OCI-LY3 (cell line): Measurements from ENCODE around the gene MINK1.

Source experiments
- H2AFZ ChIP-seq: fragments of 200-600, 300-600 bp; shearing (Covaris generic); 2 replicates; pipeline ENCODE4 v1.6.0; 2014; ENCODE audit warnings: antibody characterized with exemption, low read depth, low read length
- H3K27ac ChIP-seq: fragments of 200-600, 300-600 bp; sonication (generic); 2 replicates; pipeline ENCODE4 v1.5.1; 2014; ENCODE audit warnings: mild to moderate bottlenecking, low read length, moderate library complexity, mixed read lengths
- H3K27me3 ChIP-seq: fragments of 200-600, 300-600 bp; sonication (generic); 2 replicates; pipeline ENCODE4 v1.6.1; 2014; ENCODE audit warnings: low read depth, low read length, mixed read lengths
- H3K36me3 ChIP-seq: fragments of 200-600, 300-600 bp; sonication (generic); replicated peaks from 2 replicates; pipeline ENCODE3; 2014; ENCODE audit warnings: low read depth, low read length, mixed read lengths
- H3K4me1 ChIP-seq: fragments of 300-600, 200-600 bp; sonication (generic); 2 replicates; pipeline ENCODE4 v1.6.1; 2014; ENCODE audit warnings: low read length, mixed read lengths
- H3K4me2 ChIP-seq: fragments of 200-600, 300-600 bp; sonication (generic); 2 replicates; pipeline ENCODE4 v1.6.1; 2014; ENCODE audit warnings: low read length, mixed read lengths
- H3K4me3 ChIP-seq: fragments of 300-600, 200-600 bp; sonication (generic); 2 replicates; pipeline ENCODE4 v1.5.1; 2014; ENCODE audit warnings: antibody characterized with exemption, mild to moderate bottlenecking, low read length, moderate library complexity
- H3K79me2 ChIP-seq: fragments of 300-600, 200-600 bp; shearing (Covaris generic); 2 replicates; pipeline ENCODE4 v1.6.1; 2014; ENCODE audit warnings: mild to moderate bottlenecking, low read length, mixed read lengths
- H3K9ac ChIP-seq: fragments of 300-600, 200-600 bp; shearing (Covaris generic); 2 replicates; pipeline ENCODE4 v1.6.0; 2014; ENCODE audit warnings: mild to moderate bottlenecking, low read length, moderate library complexity
- H3K9me3 ChIP-seq: fragments of 200-600, 300-600 bp; shearing (Covaris generic); 2 replicates; pipeline ENCODE4 v1.6.1; 2014; ENCODE audit warnings: low read length, mixed read lengths; ENCODE audit not compliant: insufficient read depth
- H4K20me1 ChIP-seq: fragments of 200-600, 300-600 bp; sonication (generic); 2 replicates; pipeline ENCODE4 v1.6.1; 2016; ENCODE audit warnings: low read length, mixed read lengths; ENCODE audit not compliant: insufficient read depth
- CTCF ChIP-seq: fragments of 200-600, 300-600 bp; sonication (generic); IDR thresholded peaks from 2 replicates; pipeline ENCODE4 v1.5.1; 2014; ENCODE audit warnings: antibody characterized with exemption, low read length, low read depth
- EZH2phosphoT487 ChIP-seq: fragments of 200-600 bp; shearing (Covaris generic); IDR thresholded peaks from 2 replicates; pipeline ENCODE4 v1.6.1; 2018; ENCODE audit warnings: antibody characterized with exemption, mixed run types, low read depth

MINK1 gene

GRCh38 chr17:4849011-4849536 lies 15.9 kb downstream of the MINK1 start:
- Histone ChIP-seq H3K4me3 (no peak overlapping the region), H2AFZ (no peak overlapping the region), H3K4me2 (no peak overlapping the region), H3K4me1 (peaks cover 19% of the 10 kb centered on the region), H3K9me3 (no peaks in the 10 kb centered on the region), H3K36me3 (no peaks in the 10 kb centered on the region), H3K9ac (no peak overlapping the region), H3K27ac (no peak overlapping the region), H3K79me2 (peaks cover 24% of the 10 kb centered on the region), H3K27me3 (no peaks in the 10 kb centered on the region), H4K20me1 (peaks cover 11% of the 10 kb centered on the region)
- TF ChIP-seq CTCF, result no peak
- TF ChIP-seq EZH2phosphoT487, result no peak

GRCh38 chr17:4850246-4850645 lies 17.1 kb downstream of the MINK1 start:
- H3K9ac ChIP-seq, result no peak overlapping the region
- TF ChIP-seq EZH2phosphoT487 (no peak), CTCF (no peak)
- peaks cover 18% of the 10 kb centered on the region for H3K79me2 ChIP-seq
- H3K27ac ChIP-seq, result no peak overlapping the region
- peaks cover 9% of the 10 kb centered on the region for H3K4me1 ChIP-seq
- peaks cover 7% of the 10 kb centered on the region for H4K20me1 ChIP-seq
- no peak overlapping the region for H2AFZ ChIP-seq
- H3K4me3 ChIP-seq, result no peak overlapping the region
- no peaks in the 10 kb centered on the region for H3K36me3 ChIP-seq
- no peaks in the 10 kb centered on the region for H3K9me3 ChIP-seq
- no peaks in the 10 kb centered on the region for H3K27me3 ChIP-seq
- H3K4me2 ChIP-seq, result no peak overlapping the region

GRCh38 chr17:4851084-4851483 lies 17.9 kb downstream of the MINK1 start:
- no peak overlapping the region for H3K27ac ChIP-seq
- H3K79me2 ChIP-seq, result peaks cover 11% of the 10 kb centered on the region

More at GRCh38 chr17:4851084-4851483, 17.9 kb downstream of the MINK1 start:
- Histone ChIP-seq H3K9me3 (no peaks in the 10 kb centered on the region), H3K4me1 (peaks cover under 1% of the 10 kb centered on the region), H4K20me1 (peaks cover 7% of the 10 kb centered on the region), H3K27me3 (no peaks in the 10 kb centered on the region), H2AFZ (no peak overlapping the region), H3K4me2 (no peak overlapping the region), H3K36me3 (no peaks in the 10 kb centered on the region), H3K4me3 (no peak overlapping the region), H3K9ac (no peak overlapping the region)
- TF ChIP-seq EZH2phosphoT487, result no peak
- TF ChIP-seq CTCF, result no peak
